Myocyte (in vitro differentiated cells): Measurements from ENCODE around the gene FAM83C. TPM values are rescaled to one million over a fixed set of nuclear protein-coding genes. Genes with fewer than 3 reads are reported as not detected.

Source experiments
- DNase-seq: peaks from one replicate; pipeline ENCODE4 v3.0.0-alpha.2; 2012; ENCODE audit warnings: low read depth
- total RNA-seq: library from RNA; depleted of rRNA; stranded (reverse); fragments of >200 nt; gene quantifications from 2 replicates; pipeline ENCODE4 v1.2.3, GENCODE V29; 2014

FAM83C gene
- total RNA-seq, 1 donor from 2014 or later = not detected

DNA sequence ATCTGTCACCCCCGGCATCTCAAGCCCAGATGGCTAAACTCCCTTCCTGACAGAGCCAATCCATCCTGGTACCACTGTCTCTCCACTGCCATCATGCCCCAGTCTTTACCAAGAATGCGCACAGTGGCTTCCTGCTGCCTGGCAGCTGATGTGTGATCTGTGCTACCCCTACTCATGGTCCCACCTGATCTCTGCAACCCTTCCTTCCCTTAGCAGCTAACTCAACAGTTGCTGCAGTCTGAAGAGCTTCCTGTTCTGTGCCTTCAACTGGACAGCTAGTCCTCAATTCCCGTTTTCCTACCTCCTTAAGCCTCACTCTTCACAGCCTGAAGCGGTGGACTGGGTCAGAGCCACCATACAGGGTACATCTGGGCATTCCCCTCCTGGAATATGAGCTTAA, 7.6 kb upstream of the FAM83C start:
- DNase-seq = no peak

DNA sequence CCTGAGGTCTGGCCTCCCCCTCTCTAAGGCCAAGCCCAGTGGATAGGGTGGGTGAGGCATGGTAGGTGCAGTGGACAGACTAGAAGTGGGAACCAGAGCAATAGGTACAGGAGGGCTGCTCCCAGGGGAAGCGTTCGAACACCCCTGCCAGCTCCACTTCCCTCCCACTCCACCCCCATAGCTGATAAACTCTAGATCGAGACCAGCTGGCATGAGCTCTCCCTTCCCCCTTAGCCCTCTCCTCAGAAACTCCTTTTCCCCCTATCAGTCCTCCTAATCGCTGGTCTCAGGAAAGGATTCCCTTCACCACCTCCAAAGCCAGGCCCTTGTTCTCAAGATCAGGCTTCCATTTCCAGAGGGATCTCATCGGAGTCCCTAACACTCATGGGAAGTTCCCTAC, 6.0 kb upstream of the FAM83C start:
- DNase-seq = no peak

DNA sequence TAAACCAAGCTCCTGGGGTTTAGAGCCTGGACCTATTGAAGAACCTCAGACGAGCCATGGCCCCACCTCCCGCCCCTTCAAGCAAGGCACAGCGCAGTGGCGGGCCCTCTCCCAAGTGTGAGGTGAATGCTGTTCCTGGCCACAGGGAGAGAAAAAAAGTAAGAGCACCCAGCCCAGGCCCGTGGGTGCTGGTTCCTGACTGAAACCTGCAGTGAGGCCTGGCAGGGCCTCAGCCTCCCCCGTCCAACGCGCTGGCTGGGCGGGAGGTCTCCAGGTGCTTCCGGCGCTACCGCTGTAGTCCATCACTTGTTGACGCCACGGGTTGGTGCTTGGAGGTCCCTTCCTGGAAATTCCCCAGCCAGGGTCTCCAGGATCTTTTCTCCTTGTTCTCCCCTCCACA, 5.5 kb upstream of the FAM83C start:
- DNase-seq = no peak

DNA sequence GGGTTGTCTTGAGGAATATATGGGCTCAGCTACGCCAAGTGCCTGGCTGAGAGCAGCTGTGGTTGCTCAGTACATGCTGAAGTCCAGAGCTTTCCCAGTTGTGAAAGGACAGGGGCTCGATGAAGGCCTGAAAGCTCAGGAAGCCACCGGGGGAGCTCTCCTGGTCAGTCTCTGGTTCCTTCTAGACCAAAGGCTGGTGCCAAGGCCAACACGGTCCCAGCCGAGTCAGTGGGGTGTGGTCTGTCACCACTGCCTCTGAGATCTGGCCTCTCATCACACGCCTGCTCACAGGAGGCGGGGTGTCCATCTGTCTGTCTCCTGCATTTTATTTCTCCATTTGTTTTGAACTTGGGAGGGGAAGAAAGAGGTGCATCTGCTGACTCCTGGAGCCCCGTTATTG, 4.9 kb upstream of the FAM83C start:
- DNase-seq = no peak

DNA sequence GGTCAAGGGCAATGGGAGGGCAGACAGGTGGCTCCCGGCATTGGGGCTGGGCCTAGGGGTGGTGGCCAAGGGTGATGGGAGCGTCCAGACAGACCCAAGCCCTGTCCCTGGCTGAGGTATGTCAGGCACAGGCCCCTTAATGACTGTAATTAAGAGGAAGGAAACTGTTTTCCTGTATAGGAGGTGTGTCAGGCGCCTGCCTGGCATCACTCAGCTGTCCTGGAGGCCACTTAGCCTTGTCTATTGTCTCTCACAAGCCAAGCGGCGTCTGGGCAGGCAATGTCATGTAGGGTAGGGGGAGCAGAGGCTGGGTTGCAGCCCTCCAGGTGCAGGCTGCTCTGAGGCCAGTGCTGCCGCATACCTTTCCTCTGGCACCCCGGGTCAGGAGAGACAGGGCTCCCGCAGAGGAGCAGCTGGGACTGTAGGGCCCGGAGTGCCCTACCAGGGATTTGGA, 3.9 kb upstream of the FAM83C start:
- no peak for DNase-seq

DNA sequence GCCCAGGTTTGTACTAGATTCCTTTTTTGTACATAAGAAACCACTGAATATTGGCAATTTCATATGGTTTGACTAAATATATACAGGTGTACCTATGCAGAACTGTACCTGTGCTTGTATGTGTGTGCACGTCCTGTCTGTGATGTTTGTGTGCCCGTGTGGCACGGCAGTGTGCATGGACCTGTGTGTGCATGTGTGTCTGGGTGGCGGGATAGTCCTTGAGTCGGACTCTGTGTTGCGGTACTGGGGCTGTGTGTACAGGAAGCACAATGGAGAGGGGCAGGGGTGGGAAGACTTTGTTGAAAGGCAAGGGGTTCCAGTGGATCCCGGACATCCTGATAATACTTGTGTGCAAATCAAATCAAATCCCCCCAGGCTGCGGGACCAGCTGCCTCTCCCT, 3.4 kb upstream of the FAM83C start:
- DNase-seq = no peak

DNA sequence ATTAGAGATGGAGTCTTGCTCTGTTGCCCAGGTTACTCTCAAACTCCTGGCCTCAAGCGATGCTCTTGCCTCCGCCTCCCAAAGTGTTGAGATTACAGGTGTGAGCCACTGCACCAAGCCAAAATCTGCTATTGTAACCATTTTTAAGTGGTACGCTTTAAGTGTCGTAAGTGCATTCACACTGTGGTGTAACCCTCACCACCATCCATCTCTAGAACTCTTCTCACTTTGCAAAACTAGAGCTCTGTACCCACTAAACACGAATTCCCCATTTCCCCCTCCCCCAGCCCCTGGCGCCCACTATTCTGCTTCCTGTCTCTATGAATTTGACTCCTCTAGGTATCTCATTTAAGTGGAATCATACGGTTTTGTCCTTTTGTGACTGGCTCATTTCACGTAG, 2.8 kb upstream of the FAM83C start:
- DNase-seq = no peak

DNA sequence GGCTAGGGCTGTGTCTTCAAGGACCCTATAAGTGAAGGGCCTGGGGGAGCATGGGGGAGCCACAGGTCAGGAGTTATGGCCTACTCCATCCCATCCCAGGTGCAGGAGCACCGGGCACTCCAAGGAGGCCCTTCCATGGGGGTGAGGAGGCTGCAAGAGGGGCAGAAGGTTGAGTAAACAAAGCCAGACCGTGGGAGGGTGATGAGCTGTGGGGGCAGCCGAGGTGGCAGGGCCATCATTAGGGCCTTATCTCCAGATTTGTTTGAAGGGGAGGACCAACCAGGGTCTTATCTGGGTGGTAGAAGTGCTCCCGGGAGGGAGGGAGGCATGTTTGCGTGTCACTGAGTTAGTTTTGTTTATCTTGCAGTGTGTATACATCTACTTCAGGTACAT, 2.1 kb upstream of the FAM83C start:
- no peak for DNase-seq

DNA sequence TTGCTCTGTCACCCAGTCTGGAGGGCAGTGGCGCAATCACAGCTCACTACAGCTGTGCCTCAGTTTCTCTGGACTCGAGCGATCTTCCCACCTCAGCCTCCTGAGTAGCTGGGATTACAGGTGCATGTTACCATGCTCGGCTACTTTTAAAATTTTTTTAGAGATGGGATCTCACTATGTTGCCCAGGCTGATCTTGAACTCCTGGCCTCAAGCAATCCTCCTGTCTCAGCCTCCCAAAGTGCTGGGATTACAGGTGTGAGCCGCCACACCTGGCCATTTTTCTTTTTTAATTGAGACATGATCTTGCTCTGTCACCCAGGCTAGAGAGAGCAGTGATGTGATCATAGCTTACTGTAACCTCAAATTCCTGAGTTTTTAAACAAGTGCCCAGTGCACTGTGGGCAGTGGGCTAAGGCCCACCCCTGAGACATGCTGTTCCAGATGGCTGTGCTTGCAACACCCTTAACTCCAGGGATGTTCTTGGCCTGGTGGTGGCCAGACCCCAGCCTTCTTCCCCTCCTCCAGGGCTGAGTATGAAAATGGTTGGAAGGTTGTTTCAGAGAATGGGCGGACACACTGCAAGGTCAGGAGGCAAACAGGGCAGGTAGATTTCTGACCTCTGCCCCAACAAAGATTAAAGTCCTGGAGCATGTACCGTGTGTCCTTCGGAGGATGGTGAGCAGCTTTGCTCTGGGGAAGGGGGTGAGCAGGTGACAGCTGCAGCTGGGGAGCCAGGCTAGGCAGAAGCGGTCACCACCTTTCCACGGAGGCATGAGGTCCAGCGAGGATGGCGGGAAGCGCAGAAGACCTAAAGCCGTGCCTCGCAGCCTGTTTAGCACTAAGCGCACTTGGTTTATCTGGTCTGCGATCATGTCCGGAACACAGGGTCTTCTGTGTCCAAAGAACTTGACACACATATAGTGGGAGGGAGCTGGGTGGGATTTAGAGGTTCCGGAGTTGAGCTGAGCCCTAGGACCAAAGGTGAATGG, 1.4 kb upstream of the FAM83C start:
- no peak for DNase-seq

DNA sequence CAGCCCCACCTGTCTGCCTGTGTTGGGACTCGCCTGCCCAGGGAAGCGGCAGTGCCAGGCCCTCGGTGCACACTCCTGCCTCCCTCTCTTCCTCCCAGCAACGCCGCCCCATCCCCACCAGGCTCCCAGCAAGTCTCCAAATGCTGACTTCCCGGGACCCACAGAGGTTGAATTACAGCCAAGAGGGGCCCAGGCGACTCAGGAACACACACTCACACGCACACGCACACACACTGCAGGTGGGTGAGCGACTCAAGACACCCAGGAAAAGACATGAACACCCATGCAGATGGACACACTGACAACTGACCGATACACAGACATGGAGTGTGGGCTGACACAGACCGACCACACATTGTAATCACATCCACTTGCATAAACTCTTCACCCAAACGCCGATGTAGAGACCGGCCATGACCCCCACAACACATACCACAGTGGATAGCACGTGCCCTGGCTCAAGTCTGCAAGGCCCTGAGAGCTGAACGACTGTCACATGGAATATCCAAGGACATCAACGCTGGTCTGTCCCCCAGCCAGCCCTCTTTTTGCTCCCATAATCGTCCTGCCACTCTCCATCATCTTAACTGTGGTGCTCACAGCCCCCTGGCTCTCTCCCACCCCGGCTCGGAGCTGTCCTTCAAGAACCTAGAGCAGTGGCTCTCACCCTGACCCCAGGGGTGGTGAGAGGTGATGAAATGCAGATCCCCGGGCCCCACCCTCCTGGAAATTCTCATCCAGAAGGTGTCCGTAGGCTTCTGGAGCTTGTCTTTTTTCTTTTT, 470 bp upstream of the FAM83C start:
- DNase-seq = no peak

DNA sequence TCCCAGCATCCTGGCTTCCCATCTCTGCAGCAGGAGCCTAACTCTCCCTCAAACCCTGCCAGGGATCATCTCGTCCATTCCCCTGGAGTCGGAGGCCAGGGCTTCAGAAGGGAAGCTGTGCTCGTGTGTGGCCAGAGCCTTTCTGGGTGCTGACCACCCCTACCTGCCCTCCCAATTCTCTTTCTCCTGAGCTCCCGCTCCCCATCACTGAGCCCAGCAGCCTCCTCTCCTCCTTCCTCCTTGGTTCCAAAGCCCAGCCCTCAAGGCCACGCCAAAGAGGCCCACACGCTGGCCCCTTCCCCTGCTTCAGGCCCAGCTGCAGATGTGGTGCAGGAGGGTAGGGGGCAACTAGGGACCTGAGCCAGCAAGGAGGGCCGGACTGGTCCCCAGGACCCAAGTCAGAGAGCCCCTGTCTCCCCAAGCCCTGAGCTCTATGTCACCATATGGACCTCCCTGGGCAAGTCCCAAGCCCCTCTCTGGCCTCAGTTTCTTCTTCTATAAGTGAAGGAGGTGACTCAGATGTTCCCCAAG, 1.3 kb downstream of the FAM83C start:
- no peak for DNase-seq

DNA sequence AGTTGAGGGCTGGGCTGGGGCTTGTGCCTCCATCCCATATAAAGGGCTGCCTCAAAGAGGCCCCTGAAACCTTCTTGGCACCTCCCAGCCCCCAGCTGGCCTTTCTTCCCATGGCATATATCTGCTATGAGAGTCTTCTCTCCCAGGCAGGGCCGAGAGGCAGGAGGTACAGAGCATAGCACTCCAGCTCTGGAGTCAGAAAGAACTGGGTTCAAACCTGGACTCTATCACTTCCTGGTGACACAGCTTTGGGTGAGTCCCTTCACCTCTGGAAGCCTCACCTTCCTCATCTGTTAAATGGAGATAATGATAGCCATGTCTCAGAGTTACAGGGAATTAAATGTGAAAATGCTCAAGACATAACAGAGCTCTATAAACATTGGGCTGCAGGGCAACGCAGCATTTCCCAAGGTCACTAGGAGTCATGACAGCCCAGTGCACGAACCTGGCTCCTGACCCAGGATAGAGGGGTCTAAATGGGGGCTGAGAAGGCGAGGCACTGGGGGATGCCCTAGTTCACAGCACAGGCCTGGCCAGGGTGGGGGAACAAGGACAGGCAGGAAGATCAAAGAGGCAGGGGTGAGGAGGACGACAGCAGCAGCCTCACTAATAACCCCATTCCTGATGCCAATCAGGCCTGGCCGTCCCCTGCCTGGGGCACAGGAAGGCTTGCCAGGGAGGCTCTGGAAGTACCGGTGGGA, 1.9 kb downstream of the FAM83C start:
- DNase-seq = no peak

DNA sequence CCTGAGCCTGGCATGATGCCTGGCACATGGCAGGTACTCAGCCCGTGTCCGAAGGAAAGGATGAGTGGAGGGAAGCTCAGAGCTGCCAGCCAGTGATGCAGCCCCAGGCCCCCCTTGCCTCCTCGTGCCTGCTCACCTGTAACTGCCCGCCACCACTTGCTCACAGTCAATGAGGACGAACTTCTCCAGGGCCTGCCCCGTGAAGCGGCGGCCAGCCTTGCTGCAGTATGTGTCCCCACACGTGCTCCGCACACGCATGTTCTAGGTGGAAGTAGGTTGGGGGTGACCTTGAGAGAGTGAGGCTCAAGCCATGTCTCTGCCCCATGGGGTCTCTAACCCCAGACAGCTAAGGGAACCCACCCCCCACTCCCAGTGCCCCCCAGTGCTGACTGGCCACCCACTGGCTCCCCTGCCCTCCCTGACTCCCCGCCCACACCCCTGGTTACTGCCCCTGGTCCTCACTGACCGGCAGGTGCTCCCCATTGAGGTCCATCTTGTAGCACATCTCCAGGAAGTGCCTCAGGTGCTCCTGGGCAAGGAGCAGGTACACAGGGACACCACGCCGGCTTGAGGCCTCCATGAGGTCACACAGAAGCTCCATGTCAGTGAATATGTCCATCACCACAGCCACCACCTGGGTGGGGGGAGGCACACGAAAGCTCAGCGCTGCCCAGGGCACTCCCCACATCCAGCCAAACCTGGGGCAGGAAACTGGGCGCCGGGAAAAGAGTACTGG, 3.7 kb downstream of the FAM83C start:
- DNase-seq = no peak

DNA sequence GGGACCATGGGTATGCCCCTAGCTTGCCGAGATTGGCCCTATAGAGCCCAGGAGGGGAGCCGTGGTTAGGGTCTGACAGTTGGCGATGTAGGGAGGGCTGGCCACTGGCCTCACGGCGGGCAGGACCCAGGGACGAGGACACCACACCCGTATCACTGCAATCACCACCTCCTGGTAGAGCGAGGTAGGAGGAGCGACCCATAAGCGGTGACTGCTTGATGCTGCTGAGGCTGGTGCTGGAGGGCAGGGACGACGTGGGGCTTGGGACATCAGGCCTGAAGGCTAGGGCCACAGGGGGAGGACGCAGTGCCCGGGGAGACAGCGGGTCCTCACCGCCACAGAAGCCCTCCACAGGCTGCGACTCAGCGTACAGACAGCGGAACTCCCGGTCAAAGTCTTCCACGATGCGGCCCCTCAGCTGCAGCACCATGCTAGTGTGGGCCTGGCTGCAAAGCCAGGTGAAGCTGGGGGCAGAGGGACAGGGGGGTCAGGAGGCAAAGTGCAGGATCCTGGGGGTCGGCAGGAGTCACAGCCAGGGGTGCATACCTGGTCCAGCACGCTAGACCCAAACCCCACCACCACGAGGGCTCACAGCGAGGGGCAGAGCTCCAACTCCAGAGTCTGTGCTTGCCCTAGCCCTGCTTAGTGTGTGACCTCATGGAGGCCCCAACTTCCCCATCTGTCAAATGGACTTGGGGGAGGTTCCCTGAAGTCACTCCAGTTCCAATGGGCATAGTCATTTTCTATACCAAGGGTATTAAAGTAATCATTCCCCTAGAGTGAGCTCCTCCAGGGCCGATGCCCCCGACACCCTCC, 4.5 kb downstream of the FAM83C start:
- DNase-seq = no peak

DNA sequence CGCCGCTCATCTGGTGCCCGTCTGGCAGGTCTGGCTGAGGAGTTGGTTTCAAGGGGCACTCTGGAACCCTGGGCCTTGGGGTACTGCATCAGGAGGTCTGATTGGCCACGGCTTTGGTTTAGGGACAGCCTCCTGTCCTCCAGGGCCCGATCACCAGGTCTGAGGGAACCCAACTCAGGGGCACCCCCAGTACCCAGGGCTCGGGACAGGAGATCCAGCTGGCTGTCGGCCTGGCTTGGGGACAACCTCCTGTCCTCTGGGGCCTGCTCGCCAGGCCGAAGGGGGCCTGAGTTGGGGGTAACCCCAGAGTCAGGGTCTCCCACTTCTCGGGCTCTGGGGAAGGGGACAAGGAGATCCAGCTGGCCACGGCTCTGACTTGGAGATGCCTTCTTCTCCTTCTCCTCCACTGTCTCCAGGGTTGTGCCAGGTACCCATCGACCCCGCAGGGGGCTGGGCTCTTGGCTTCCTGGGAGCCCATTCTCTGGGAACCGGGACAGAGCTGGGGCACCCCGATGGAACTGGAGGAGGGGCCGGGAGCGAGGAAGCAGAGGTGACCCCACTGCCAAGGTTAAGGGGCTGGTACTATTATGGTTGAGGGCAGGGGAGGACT, 5.2 kb downstream of the FAM83C start:
- DNase-seq = no peak

DNA sequence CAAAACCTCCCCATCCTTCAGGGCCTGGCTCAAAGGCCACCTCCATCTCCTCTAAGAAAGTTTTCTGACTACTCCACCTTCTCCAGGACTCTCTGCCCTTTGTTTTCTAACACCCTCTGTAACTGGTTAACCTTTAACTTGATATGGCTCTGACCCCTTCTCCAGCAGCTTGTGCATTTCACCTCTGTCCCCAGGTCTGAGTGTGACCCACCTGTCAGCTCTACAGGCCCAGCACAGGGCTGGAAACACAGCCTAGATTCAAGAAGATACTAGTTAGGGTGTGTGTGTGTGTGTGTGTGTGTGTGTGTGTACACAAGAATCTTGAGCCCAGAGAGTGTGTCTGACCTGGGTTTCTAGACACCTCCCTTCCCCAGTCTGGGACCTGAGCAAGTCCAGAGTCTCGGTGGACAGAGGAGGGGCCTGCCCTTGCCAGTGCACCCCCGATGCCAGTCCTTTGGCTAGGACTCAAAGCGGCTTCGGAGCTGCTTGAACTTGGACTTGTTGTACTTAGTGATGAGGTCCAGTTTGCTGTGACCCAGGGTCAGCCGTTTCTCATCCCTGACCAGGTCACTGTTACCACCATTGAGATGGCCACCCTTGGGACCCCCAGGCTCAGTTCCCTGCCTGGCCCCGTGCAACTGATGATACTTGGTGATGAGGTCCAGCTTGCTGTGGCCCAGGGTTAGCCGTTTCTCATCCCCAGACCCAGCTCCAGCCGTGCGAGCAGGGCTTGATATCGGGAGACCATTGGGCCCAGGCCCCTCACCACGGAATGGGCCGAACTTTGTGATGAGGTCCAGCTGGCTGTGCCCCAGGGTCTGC, 5.9 kb downstream of the FAM83C start:
- no peak for DNase-seq

DNA sequence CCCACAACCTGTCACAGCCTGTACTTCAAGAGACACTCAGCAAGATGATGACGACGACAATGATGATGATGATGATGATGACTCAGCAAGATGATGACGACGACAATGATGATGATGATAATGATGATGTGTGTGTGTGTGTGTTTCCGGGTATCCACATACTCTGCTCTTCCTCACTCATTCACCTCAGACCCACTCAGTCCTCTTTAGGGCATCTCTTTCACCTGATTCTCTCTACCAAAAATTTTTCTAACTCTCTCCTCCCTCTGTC, 6.5 kb downstream of the FAM83C start:
- no peak for DNase-seq

DNA sequence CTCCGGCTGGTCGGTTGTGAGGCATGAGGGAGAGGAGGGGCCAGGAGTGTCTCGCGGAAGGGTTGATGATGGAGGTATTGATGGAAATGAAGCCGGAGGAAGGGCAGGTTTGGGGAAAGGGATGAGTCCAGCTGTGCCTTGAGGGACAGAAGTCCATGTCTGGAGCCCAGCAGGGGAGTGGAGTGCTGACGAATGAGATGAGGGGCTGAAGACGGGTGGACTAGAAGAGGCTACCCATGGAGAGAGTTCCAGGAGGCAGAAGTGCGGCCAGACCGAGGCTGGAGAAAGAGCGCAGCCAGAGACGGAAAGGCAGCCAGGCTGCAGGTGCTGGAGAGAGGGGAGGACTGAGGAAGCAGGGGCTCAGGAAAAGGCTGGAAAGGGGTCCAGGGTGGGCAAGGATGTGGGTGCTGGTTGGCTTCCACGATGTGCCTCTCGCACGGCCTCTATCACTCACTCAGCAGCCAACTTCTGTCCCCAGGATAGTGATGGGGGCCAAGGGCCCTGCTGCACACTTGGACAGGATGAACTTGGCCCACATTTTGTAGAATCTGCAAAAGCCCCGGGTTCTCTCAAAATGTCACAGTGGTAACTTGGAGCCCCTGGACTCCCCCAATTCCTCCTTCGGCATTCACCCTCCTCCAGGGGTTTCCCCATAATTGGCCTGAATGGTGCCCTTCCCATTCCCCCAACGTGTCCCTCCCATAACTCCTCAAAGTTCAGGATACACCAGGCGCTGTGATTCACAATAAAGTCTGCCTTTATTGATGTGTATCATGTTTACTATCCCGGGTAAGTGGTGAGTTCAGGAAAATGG, 7.0 kb downstream of the FAM83C start:
- no peak for DNase-seq
